ENCODE measurements around the gene CDCA4. TPM values are rescaled to one million over a fixed set of nuclear protein-coding genes. Genes with fewer than 3 reads are reported as not detected.

CDCA4 gene
- total and polyA plus RNA-seq, 10 donors, result 5.8 to 15.1 (median 8.6) TPM

DNA sequence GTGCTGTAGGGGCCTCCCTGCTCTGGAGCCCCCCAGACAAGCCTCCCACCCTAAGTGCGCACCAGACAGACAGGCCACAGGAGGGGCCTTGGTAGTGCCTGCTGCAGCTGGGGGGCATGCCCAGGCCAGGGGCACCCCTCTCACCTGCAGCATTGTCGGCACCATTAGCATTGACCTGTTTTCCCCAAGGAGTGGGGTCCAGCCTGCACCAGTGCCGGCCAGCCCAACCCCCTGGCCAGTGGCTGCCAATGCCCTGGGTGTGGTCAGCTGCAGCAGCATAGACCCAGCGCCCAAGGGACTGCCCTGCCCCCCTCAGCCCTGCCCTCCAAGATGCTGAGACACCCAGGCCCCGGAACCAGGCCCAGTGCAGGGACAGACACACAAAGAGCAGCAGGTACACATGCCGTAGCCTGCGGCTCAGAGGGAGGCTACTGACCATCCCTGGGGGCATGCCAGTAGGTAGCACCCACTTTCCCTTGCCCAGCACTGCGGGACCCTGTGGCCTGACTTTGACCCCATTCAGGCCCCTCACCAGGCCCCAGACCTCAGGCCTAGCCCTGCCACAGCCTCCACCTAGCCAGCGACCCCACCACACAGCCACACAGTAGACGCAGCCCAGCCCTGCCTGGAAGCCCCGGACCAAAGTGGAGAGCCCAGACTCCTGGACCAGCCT, 43.7 kb downstream of the CDCA4 start:
- H3K27ac ChIP-seq, result no peak overlapping the region
- TF ChIP-seq POLR2A (IDR thresholded peaks at IDR 0.05), result no peak
- TF ChIP-seq, protein P1, sequence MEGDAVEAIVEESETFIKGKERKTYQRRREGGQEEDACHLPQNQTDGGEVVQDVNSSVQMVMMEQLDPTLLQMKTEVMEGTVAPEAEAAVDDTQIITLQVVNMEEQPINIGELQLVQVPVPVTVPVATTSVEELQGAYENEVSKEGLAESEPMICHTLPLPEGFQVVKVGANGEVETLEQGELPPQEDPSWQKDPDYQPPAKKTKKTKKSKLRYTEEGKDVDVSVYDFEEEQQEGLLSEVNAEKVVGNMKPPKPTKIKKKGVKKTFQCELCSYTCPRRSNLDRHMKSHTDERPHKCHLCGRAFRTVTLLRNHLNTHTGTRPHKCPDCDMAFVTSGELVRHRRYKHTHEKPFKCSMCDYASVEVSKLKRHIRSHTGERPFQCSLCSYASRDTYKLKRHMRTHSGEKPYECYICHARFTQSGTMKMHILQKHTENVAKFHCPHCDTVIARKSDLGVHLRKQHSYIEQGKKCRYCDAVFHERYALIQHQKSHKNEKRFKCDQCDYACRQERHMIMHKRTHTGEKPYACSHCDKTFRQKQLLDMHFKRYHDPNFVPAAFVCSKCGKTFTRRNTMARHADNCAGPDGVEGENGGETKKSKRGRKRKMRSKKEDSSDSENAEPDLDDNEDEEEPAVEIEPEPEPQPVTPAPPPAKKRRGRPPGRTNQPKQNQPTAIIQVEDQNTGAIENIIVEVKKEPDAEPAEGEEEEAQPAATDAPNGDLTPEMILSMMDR (IDR thresholded peaks at IDR 0.05 in 8 of 11, conservative IDR thresholded peaks at IDR 0.05 in 3 of 11), result no peak
- TF ChIP-seq POLR2AphosphoS5 (IDR thresholded peaks at IDR 0.05), result no peak
- no peaks in the 10 kb centered on the region for H3K36me3 ChIP-seq
- peak; percentile 75 for DNase-seq
- peaks cover 0 to 70% (median 38%) of the 10 kb centered on the region in 7 donors for H3K27me3 ChIP-seq (replicated peaks in 1 of 7)
- H3K4me3 ChIP-seq, result peak overlapping the region in 4 of 8 donors; percentile 43 to 70 (median 48)
- peaks cover 9 to 55% (median 34%) of the 10 kb centered on the region in 6 donors for H3K4me1 ChIP-seq
- intact Hi-C loops (cut with DNase I; ENCODE audit: low total_unique reads), result loop anchor here (2.0 kb wide), 1 partner anchor 68 kb away; no protein-coding TSS in a partner anchor
- WGBS, 5 donors, result 63 to 80% (median 77%) methylated on average over 6 to 11 of the region's 11 CpGs; no CpG with 5 or more reads in 1 of the 5 donors
- H3K9me3 ChIP-seq, result no peaks in the 10 kb centered on the region

DNA sequence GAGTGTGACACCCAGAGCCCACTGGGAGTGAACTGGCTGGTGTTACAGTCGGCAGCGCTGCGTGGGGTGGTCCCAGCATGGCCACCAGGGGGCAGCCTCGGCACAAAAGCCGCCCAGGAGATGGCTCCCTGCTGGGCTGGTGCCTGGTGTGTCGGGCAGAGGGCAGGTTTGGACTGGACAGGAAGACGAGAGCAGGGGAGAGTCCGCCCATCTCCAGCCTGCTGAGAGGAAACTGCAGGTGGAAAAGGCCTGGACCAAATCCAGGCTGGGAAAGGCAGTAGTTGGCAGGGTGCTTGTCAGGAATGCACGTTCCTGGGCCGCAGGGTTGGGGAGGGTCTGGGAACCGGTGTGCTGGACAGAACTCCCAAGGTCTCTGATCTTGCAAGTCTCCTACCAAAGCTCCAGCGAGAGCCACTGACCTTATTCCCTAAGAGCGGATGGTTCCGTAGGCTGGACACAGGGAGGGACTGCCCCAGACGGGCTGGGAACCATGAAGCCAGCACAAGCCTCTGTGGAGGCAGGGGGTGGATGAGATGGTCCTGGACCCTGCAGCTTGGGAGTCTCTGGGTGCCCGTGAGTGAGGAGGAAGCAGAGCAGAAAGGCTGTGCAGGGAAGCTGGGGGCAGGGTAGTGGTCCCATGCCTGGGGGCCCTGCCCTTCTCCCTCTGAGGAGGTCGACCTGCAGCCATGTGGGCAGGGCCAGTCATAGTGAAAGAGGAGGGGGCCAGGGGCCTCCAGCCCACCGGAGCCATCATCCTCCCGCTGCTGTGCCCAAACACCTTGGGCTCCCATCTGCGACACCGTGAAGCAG, 44.5 kb downstream of the CDCA4 start:
- peak overlapping the region in 1 of 8 donors; percentile 22 for H3K4me3 ChIP-seq
- intact Hi-C loops (cut with DNase I; ENCODE audit: low total_unique reads), result loop anchor here (2.0 kb wide), 1 partner anchor 68 kb away; no protein-coding TSS in a partner anchor
- H3K36me3 ChIP-seq, result no peaks in the 10 kb centered on the region
- H3K4me1 ChIP-seq, result peaks cover 9 to 55% (median 34%) of the 10 kb centered on the region in 6 donors
- peak; percentile 96 for DNase-seq
- WGBS, 5 donors, result 28 to 45% (median 40%) methylated on average over 13 to 21 of the region's 21 CpGs
- no peak overlapping the region for H3K27ac ChIP-seq
- peaks cover 0 to 75% (median 38%) of the 10 kb centered on the region in 7 donors for H3K27me3 ChIP-seq (replicated peaks in 1 of 7)
- TF ChIP-seq POLR2AphosphoS5 (IDR thresholded peaks at IDR 0.05) (peak; percentile 46 to 76 (median 63)), POLR2A (IDR thresholded peaks at IDR 0.05) (no peak)
- TF ChIP-seq, protein P1 (IDR thresholded peaks at IDR 0.05 in 8 of 11, conservative IDR thresholded peaks at IDR 0.05 in 3 of 11), result peak; percentile 88 to 98 (median 95)
- no peaks in the 10 kb centered on the region for H3K9me3 ChIP-seq

DNA sequence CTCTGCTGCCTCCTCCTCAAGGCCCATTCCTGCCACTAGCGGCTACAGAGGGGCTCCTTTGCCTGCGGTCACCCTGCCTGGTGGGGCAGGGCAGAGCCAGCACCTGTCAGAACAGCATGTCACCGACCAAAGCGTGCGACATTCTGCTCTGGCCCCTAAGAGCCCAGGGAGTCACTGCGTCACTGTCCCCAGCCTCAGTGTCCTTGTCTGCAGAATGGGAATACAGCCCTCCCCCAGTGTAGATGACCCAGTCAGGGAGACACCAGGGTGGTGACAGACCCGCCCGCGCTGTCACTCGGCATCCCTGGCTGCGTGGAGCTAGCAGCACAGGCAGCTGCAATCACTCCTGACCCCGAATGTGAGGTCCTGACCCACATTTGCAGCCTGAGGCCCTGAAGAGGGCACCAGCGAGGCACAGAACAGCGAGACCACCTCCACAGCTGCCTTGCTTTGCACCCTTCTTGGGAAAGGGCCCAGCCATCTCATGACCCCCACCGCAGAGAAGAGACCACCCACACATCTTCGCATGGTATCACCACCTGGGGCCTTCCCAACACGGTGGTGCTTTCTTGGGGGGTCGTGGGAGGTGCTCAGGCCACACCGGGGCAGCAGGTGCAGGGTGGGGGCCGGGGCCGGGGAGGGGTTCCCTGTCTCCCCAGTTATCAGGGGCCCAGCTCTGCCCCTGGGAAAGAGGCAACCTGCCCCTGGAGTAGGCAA, 45.2 kb downstream of the CDCA4 start:
- peaks cover 0 to 77% (median 38%) of the 10 kb centered on the region in 7 donors for H3K27me3 ChIP-seq (replicated peaks in 1 of 7)
- intact Hi-C loops (cut with DNase I; ENCODE audit: low total_unique reads), result loop anchor here (2.0 kb wide), 1 partner anchor 69 kb away; no protein-coding TSS in a partner anchor
- H3K36me3 ChIP-seq, result no peaks in the 10 kb centered on the region
- DNase-seq, result peak; percentile 77
- peak overlapping the region in 1 of 8 donors; percentile 22 for H3K4me3 ChIP-seq
- H3K27ac ChIP-seq, result no peak overlapping the region
- peaks cover 9 to 55% (median 34%) of the 10 kb centered on the region in 6 donors for H3K4me1 ChIP-seq
- H3K9me3 ChIP-seq, result no peaks in the 10 kb centered on the region
- WGBS, 5 donors, result 48 to 77% (median 51%) methylated on average over 7 to 21 of the region's 21 CpGs
- TF ChIP-seq POLR2AphosphoS5 (IDR thresholded peaks at IDR 0.05), result no peak
- TF ChIP-seq, protein P1 (IDR thresholded peaks at IDR 0.05 in 8 of 11, conservative IDR thresholded peaks at IDR 0.05 in 3 of 11), result no peak
- TF ChIP-seq POLR2A (IDR thresholded peaks at IDR 0.05), result no peak

Data from spleen (tissue), 11 donors.